Measurements from ENCODE around the gene TMEM184A.

Gene TMEM184A

DNA sequence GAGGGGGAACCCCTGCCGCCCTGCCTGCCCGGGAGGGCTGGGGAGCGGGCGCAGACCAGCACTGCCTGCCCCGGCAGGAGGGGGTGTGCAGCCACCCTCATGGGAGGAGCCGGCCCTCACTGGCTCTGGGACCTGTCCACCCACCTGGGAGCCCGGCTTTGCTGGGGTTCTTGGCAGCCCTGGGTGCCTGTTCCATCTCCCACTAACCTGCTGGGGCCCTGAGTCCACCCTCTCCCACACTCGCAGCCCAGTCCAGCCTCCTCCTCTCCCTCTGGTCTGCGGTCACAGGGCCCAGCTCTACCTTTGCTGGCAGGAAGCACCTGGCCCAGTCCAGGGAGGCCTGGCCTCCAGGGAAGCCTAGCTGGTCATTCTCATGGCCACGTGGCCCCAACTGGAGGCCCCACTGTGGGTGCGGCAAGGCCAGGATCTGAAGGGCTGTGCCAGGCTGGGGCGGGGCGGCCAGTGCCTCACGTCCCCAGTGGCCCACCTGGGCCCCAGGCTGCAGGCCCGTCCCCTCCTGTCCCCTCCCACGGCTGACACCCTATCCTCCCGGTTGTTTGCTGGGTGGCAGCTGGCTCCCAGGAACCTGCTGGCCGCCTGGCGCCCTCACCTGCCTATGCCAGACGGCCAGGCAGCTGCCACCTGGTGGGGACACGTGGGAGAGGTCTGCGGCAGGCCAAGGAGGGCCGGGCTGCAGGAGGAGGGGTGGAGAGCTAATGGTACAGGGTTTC, at the start of gene TMEM184A:
TMEM184A (minus strand) TSS at position 393 of the 731 bp plus-strand sequence. CDS start 721 bp downstream, outside the sequence.
- peak; percentile 99 for DNase-seq (ENCODE audit: low read depth in 1 of 2, low spot score in 1 of 2)
- TF ChIP-seq JUND (IDR thresholded peaks at IDR 0.05; ENCODE audit: low read depth): no peak
- in situ Hi-C loops (cut with HindIII; ENCODE audit: low pct_unique_long_range_greater_than_20kb, low sequenced_read_pairs): no loop called here

- no peak for DNase-seq (ENCODE audit: low read depth in 1 of 2, low spot score in 1 of 2)
- no peak for TF ChIP-seq JUND (IDR thresholded peaks at IDR 0.05; ENCODE audit: low read depth)
- in situ Hi-C loops (cut with HindIII; ENCODE audit: low pct_unique_long_range_greater_than_20kb, low sequenced_read_pairs): no loop called here
Measured at GRCh38 chr7:1604383-1604782, 48.4 kb upstream of the TMEM184A start.

GRCh38 chr7:1603346-1604225, 47.6 kb upstream of the TMEM184A start:
- no peak for TF ChIP-seq JUND (IDR thresholded peaks at IDR 0.05; ENCODE audit: low read depth)
- in situ Hi-C loops (cut with HindIII; ENCODE audit: low pct_unique_long_range_greater_than_20kb, low sequenced_read_pairs): no loop called here
- DNase-seq (ENCODE audit: low read depth in 1 of 2, low spot score in 1 of 2): no peak

- no peak for DNase-seq (ENCODE audit: low read depth in 1 of 2, low spot score in 1 of 2)
- no peak for TF ChIP-seq JUND (IDR thresholded peaks at IDR 0.05; ENCODE audit: low read depth)
- in situ Hi-C loops (cut with HindIII; ENCODE audit: low pct_unique_long_range_greater_than_20kb, low sequenced_read_pairs): no loop called here
Measured at GRCh38 chr7:1602386-1602785, 46.4 kb upstream of the TMEM184A start.

GRCh38 chr7:1601956-1602355, 46.0 kb upstream of the TMEM184A start:
- no peak for DNase-seq (ENCODE audit: low read depth in 1 of 2, low spot score in 1 of 2)
- in situ Hi-C loops (cut with HindIII; ENCODE audit: low pct_unique_long_range_greater_than_20kb, low sequenced_read_pairs): no loop called here
- TF ChIP-seq JUND (IDR thresholded peaks at IDR 0.05; ENCODE audit: low read depth): no peak

- no peak for DNase-seq (ENCODE audit: low read depth in 1 of 2, low spot score in 1 of 2)
- in situ Hi-C loops (cut with HindIII; ENCODE audit: low pct_unique_long_range_greater_than_20kb, low sequenced_read_pairs): no loop called here
- TF ChIP-seq JUND (IDR thresholded peaks at IDR 0.05; ENCODE audit: low read depth): no peak
Measured at GRCh38 chr7:1599640-1600395, 43.8 kb upstream of the TMEM184A start.

- in situ Hi-C loops (cut with HindIII; ENCODE audit: low pct_unique_long_range_greater_than_20kb, low sequenced_read_pairs): no loop called here
- TF ChIP-seq JUND (IDR thresholded peaks at IDR 0.05; ENCODE audit: low read depth): no peak
- no peak for DNase-seq (ENCODE audit: low read depth in 1 of 2, low spot score in 1 of 2)
Measured at GRCh38 chr7:1598961-1599639, 43.1 kb upstream of the TMEM184A start.

DNA sequence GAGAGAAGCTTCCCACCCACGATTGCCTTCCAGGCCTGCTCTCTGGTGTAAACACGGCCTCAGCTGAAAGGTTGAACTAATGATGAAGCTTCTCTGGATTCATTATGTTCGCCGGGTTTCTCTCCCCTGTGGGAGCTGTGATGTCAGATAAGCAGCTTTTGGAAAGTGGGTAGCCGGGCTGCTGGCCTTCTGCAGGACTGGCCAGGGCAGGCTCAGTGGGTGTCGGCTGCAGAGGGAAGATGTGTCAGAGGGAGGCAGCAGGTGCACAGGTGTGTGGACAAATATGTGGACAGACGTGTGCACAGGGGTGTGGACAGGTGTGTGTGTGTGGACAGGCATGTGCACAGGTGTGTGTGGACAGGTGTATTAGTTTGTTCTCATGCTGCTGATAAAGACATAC, 42.3 kb upstream of the TMEM184A start:
- no peak for DNase-seq (ENCODE audit: low read depth in 1 of 2, low spot score in 1 of 2)
- no peak for TF ChIP-seq JUND (IDR thresholded peaks at IDR 0.05; ENCODE audit: low read depth)
- in situ Hi-C loops (cut with HindIII; ENCODE audit: low pct_unique_long_range_greater_than_20kb, low sequenced_read_pairs): no loop called here

DNA sequence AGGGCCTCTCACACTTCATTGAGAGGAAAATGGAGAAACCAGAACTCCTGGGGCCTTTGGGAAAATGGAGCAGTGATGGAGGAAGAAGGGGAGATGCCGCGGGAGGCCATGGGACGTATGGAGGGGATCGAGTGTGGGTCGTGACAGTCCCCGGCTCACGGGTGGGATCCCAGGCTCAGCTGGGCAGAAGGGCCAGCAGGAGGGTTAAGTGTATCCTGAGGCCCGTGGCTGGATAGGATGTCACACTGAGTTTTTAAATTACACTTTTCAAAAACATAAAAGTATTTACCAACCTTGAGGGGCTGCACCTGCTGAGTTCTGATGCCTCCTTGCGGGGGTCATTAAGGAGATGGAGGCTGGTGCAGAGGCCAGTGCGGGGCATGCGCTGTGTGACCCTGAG, 41.8 kb upstream of the TMEM184A start:
- in situ Hi-C loops (cut with HindIII; ENCODE audit: low pct_unique_long_range_greater_than_20kb, low sequenced_read_pairs): no loop called here
- no peak for TF ChIP-seq JUND (IDR thresholded peaks at IDR 0.05; ENCODE audit: low read depth)
- DNase-seq (ENCODE audit: low read depth in 1 of 2, low spot score in 1 of 2): no peak

GRCh38 chr7:1597066-1597760, 41.2 kb upstream of the TMEM184A start:
- in situ Hi-C loops (cut with HindIII; ENCODE audit: low pct_unique_long_range_greater_than_20kb, low sequenced_read_pairs): no loop called here
- DNase-seq (ENCODE audit: low read depth in 1 of 2, low spot score in 1 of 2): no peak
- no peak for TF ChIP-seq JUND (IDR thresholded peaks at IDR 0.05; ENCODE audit: low read depth)

DNA sequence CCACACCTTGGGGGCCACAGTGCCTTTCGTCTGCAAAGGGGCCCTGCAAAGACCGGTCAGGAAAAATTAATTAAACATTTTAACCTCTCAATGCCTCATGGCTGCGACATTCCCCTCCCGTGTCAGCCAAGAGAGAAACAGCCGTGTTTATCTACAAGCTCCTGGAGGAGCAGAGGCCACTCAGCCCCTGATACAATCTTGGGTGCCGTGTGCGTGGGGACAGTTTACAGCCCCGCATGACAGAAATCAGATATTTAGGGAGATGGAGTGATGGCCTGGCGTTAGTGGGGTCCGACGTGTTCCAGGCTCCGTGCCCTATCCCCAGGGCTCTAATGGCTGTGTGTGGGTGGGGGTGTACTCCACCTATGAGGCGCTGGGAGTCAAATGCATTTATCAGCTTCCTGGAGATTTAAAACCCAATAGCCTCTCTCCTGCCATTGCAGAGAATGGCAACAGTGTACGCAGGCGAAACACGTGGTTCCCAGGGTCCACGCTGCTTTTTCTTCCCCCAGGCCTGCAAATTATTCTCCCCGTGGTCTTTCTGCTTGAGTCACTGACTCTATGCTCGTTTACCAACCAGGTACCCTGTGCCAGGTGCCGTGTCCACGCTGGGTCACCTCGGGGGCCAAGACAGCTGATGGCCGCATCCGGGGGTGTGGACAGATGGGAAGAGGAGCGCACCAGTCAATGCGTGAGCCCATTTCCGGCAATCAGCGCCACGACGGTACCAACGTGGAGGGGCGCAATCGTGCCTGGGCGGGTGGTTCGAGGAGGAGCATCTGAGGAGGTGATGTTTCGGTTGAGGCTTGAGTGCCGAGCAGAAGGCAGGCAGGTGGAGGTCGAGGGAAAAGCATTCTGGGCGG, 40.4 kb upstream of the TMEM184A start:
- no peak for TF ChIP-seq JUND (IDR thresholded peaks at IDR 0.05; ENCODE audit: low read depth)
- peak in 1 of 2 experiments; percentile 3 for DNase-seq (ENCODE audit: low read depth in 1 of 2, low spot score in 1 of 2)
- in situ Hi-C loops (cut with HindIII; ENCODE audit: low pct_unique_long_range_greater_than_20kb, low sequenced_read_pairs): no loop called here

Measured in T47D (cell line).